Progenitor cell of endocrine pancreas (in vitro differentiated cells): ENCODE measurements around the gene CAPN12. TPM values are rescaled to one million over a fixed set of nuclear protein-coding genes. Genes with fewer than 3 reads are reported as not detected.

Source experiments
- DNase-seq: peaks from one replicate; pipeline ENCODE4 v3.0.0; 2021; ENCODE audit warnings: low spot score; ENCODE audit not compliant: unreplicated experiment
- H3K27ac Mint-ChIP-seq: 2 replicates; pipeline ENCODE4 v1.8.0; 2021; ENCODE audit warnings: mild to moderate bottlenecking, moderate library complexity, mixed read lengths
- H3K27me3 Mint-ChIP-seq: 2 replicates; pipeline ENCODE4 v1.8.0; 2021; ENCODE audit warnings: mixed read lengths
- H3K36me3 Mint-ChIP-seq: 2 replicates; pipeline ENCODE4 v1.8.0; 2022; ENCODE audit warnings: mixed read lengths; ENCODE audit not compliant: insufficient read depth
- H3K4me1 Mint-ChIP-seq: 2 replicates; pipeline ENCODE4 v1.8.0; 2021; ENCODE audit warnings: low read depth, mixed read lengths
- H3K4me3 Mint-ChIP-seq: 2 replicates; pipeline ENCODE4 v1.8.0; 2021; ENCODE audit warnings: low read depth, mild to moderate bottlenecking, moderate library complexity, mixed read lengths
- H3K9me3 Mint-ChIP-seq: 2 replicates; pipeline ENCODE4 v1.8.0; 2021; ENCODE audit warnings: low read depth, mixed read lengths
- CTCF ChIP-seq: fragments of 200-600 bp; sonication (generic); IDR thresholded peaks from one replicate; pipeline ENCODE4 v1.5.0; 2021; ENCODE audit warnings: antibody characterized with exemption, mild to moderate bottlenecking; ENCODE audit not compliant: unreplicated experiment
- total RNA-seq: library from RNA; stranded (reverse); gene quantifications from 2 replicates; pipeline ENCODE4 v1.2.1, GENCODE V29; 2021

The CAPN12 gene
- total RNA-seq, 1 donor from 2014 or later, result 4.1 TPM

GRCh38 chr19:38713865-38714264 is 30.4 kb downstream of the CAPN12 start:
- no peak overlapping the region for H3K4me3 Mint-ChIP-seq
- H3K9me3 Mint-ChIP-seq, result no peaks in the 10 kb centered on the region
- no peak for TF ChIP-seq CTCF
- peaks cover 23% of the 10 kb centered on the region for H3K36me3 Mint-ChIP-seq
- DNase-seq, result no peak
- H3K4me1 Mint-ChIP-seq, result peaks cover 5% of the 10 kb centered on the region
- peak overlapping the region; percentile 87 for H3K27ac Mint-ChIP-seq
- no peaks in the 10 kb centered on the region for H3K27me3 Mint-ChIP-seq

- Mint-ChIP-seq H3K27me3 (no peaks in the 10 kb centered on the region), H3K27ac (no peak overlapping the region), H3K36me3 (peaks cover 23% of the 10 kb centered on the region), H3K9me3 (no peaks in the 10 kb centered on the region), H3K4me3 (no peak overlapping the region), H3K4me1 (peaks cover 1% of the 10 kb centered on the region)
- no peak for TF ChIP-seq CTCF
- DNase-seq, result no peak
These were observed 31.0 kb downstream of the CAPN12 start for GRCh38 chr19:38713227-38713649.

GRCh38 chr19:38712161-38712748 is 32.0 kb downstream of the CAPN12 start:
- Mint-ChIP-seq H3K36me3 (peaks cover 19% of the 10 kb centered on the region), H3K4me1 (peaks cover 1% of the 10 kb centered on the region), H3K27ac (no peak overlapping the region), H3K27me3 (no peaks in the 10 kb centered on the region), H3K9me3 (no peaks in the 10 kb centered on the region), H3K4me3 (no peak overlapping the region)
- TF ChIP-seq CTCF, result no peak
- DNase-seq, result no peak

GRCh38 chr19:38711726-38712153 is 32.5 kb downstream of the CAPN12 start:
- peaks cover 1% of the 10 kb centered on the region for H3K4me1 Mint-ChIP-seq
- no peak overlapping the region for H3K27ac Mint-ChIP-seq
- H3K36me3 Mint-ChIP-seq, result peaks cover 21% of the 10 kb centered on the region
- H3K9me3 Mint-ChIP-seq, result no peaks in the 10 kb centered on the region
- H3K27me3 Mint-ChIP-seq, result no peaks in the 10 kb centered on the region
- no peak overlapping the region for H3K4me3 Mint-ChIP-seq
- no peak for TF ChIP-seq CTCF
- no peak for DNase-seq

GRCh38 chr19:38710928-38711725 is 33.1 kb downstream of the CAPN12 start:
- peaks cover 1% of the 10 kb centered on the region for H3K4me1 Mint-ChIP-seq
- peaks cover 22% of the 10 kb centered on the region for H3K36me3 Mint-ChIP-seq
- no peak overlapping the region for H3K4me3 Mint-ChIP-seq
- no peaks in the 10 kb centered on the region for H3K27me3 Mint-ChIP-seq
- no peak for DNase-seq
- peak overlapping the region; percentile 83 for H3K27ac Mint-ChIP-seq
- TF ChIP-seq CTCF, result no peak
- no peaks in the 10 kb centered on the region for H3K9me3 Mint-ChIP-seq
